ENCODE results near the gene ANGPTL3.
"Not testable (repeated sequence)": the region's sequence is repeated elsewhere in the genome, so short reads cannot be mapped to it uniquely, and the experiment has no call there.

- TF ChIP-seq CTCF (IDR thresholded peaks at IDR 0.05); ZFX (IDR thresholded peaks at IDR 0.05; ENCODE audit: borderline replicate concordance): not testable (repeated sequence)
Measured at GRCh38 chr1:62567926-62568325, 29.4 kb upstream of the ANGPTL3 start.

Data from 22Rv1 (cell line).